GM12875 (cell line): ENCODE results near the gene ZIC1.

Experiments
- H3K4me3 ChIP-seq: one replicate; pipeline ENCODE4 v1.5.1; 2011; ENCODE audit warnings: low read depth, low read length, control low read depth
- TF ChIP-seq, protein P1 (sequence below): IDR thresholded peaks from 2 replicates; pipeline ENCODE4 v1.5.1; 2011; ENCODE audit warnings: low read depth, mild to moderate bottlenecking, control low read depth, inconsistent platforms, low read length, moderate library complexity, borderline replicate concordance; ENCODE audit not compliant: insufficient read depth

The ZIC1 gene

DNA sequence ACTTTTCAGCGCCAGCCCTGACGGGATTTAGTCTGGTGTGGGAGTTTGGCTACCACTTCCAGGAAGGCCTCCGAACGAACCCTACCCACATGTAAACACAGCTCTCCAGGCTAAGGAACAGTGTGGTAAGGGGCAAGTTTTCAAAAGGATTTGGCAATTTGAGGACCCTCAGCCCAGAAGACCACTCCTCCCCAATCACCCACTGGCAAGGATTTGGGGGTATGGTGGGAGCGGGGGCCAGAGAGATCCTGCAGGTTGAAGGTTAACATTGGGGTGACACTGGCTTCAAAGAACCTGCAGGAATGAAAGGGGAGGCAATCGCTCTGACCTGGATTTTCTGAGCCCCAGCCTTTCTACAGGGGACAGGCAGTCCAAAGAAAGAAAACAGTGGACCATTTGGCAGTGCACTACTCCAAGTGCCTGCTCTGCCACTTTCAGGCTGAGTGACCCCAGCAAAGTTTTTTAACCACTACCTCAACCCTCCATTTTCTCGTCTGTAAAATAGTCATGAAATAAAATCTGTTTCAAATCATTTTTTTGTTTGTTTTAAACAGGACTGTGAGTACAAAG is 37.3 kb upstream of the ZIC1 start:
- H3K4me3 ChIP-seq = no peak overlapping the region
- TF ChIP-seq, protein P1, sequence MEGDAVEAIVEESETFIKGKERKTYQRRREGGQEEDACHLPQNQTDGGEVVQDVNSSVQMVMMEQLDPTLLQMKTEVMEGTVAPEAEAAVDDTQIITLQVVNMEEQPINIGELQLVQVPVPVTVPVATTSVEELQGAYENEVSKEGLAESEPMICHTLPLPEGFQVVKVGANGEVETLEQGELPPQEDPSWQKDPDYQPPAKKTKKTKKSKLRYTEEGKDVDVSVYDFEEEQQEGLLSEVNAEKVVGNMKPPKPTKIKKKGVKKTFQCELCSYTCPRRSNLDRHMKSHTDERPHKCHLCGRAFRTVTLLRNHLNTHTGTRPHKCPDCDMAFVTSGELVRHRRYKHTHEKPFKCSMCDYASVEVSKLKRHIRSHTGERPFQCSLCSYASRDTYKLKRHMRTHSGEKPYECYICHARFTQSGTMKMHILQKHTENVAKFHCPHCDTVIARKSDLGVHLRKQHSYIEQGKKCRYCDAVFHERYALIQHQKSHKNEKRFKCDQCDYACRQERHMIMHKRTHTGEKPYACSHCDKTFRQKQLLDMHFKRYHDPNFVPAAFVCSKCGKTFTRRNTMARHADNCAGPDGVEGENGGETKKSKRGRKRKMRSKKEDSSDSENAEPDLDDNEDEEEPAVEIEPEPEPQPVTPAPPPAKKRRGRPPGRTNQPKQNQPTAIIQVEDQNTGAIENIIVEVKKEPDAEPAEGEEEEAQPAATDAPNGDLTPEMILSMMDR = no peak

GRCh38 chr3:147372525-147373027 is 36.6 kb upstream of the ZIC1 start:
- H3K4me3 ChIP-seq = no peak overlapping the region
- TF ChIP-seq, protein P1 = no peak

GRCh38 chr3:147373301-147373700 is 35.9 kb upstream of the ZIC1 start:
- no peak overlapping the region for H3K4me3 ChIP-seq
- TF ChIP-seq, protein P1 = no peak

GRCh38 chr3:147377412-147378367 is 31.5 kb upstream of the ZIC1 start:
- TF ChIP-seq, protein P1 = no peak
- H3K4me3 ChIP-seq = no peak overlapping the region

- H3K4me3 ChIP-seq = no peak overlapping the region
- TF ChIP-seq, protein P1 = no peak
These were observed 29.5 kb upstream of the ZIC1 start for GRCh38 chr3:147379651-147380050.

GRCh38 chr3:147380387-147380951 is 28.7 kb upstream of the ZIC1 start:
- TF ChIP-seq, protein P1 = no peak

More at GRCh38 chr3:147380387-147380951, 28.7 kb upstream of the ZIC1 start:
- no peak overlapping the region for H3K4me3 ChIP-seq
